ENCODE measurements around the gene MYH7B.

GRCh38 chr20:34992751-34993417 is 37.2 kb downstream of the MYH7B start:
- TF ChIP-seq CTCF (conservative IDR thresholded peaks at IDR 0.05) (no peak), EZH2 (IDR thresholded peaks at IDR 0.05; ENCODE audit: low read depth) (no peak)
